HG02943 (cell line): Measurements from ENCODE around the gene CPSF4L.

ENCODE experiments used
- ATAC-seq: cut with Tn5 transposase; IDR thresholded peaks from one replicate; pipeline ENCODE4 v1.9.1; 2021; ENCODE audit warnings: mild to moderate bottlenecking, low read depth, moderate library complexity; ENCODE audit not compliant: unreplicated experiment

CPSF4L gene

GRCh38 chr17:73290399-73291259 is 28.9 kb upstream of the CPSF4L start:
- ATAC-seq: peak; percentile 50

- ATAC-seq: no peak
Measured at GRCh38 chr17:73289549-73290254, 28.0 kb upstream of the CPSF4L start.

- ATAC-seq: no peak
Measured at GRCh38 chr17:73288534-73289302, 27.0 kb upstream of the CPSF4L start.

- ATAC-seq: no peak
Measured at GRCh38 chr17:73286863-73287296, 25.2 kb upstream of the CPSF4L start.

GRCh38 chr17:73285916-73286862 is 24.5 kb upstream of the CPSF4L start:
- no peak for ATAC-seq

- ATAC-seq: no peak
Measured at GRCh38 chr17:73285603-73285908, 23.9 kb upstream of the CPSF4L start.

- no peak for ATAC-seq
Measured at GRCh38 chr17:73284906-73285602, 23.4 kb upstream of the CPSF4L start.

- ATAC-seq: no peak
Measured at GRCh38 chr17:73284354-73284753, 22.7 kb upstream of the CPSF4L start.

- no peak for ATAC-seq
Measured at GRCh38 chr17:73283841-73284282, 22.2 kb upstream of the CPSF4L start.

- ATAC-seq: no peak
Measured at GRCh38 chr17:73283250-73283649, 21.6 kb upstream of the CPSF4L start.

GRCh38 chr17:73282629-73283028 is 20.9 kb upstream of the CPSF4L start:
- no peak for ATAC-seq

- no peak for ATAC-seq
Measured at GRCh38 chr17:73281928-73282327, 20.2 kb upstream of the CPSF4L start.

- no peak for ATAC-seq
Measured at GRCh38 chr17:73280191-73280590, 18.5 kb upstream of the CPSF4L start.

- no peak for ATAC-seq
Measured at GRCh38 chr17:73279704-73280103, 18.0 kb upstream of the CPSF4L start.

- no peak for ATAC-seq
Measured at GRCh38 chr17:73278465-73279453, 17.1 kb upstream of the CPSF4L start.

- ATAC-seq: no peak
Measured at GRCh38 chr17:73278049-73278464, 16.4 kb upstream of the CPSF4L start.

GRCh38 chr17:73274490-73274889 is 12.8 kb upstream of the CPSF4L start:
- ATAC-seq: no peak

- ATAC-seq: no peak
Measured at GRCh38 chr17:73272906-73273218, 11.2 kb upstream of the CPSF4L start.
